GM10847 (cell line): ENCODE results near the gene ERVH48-1.

Experiments used
- POLR2A ChIP-seq: IDR thresholded peaks from 2 replicates; pipeline ENCODE4 v1.6.1; 2011; ENCODE audit not compliant: insufficient read length; ENCODE audit errors: extremely low read depth

ERVH48-1 gene

DNA sequence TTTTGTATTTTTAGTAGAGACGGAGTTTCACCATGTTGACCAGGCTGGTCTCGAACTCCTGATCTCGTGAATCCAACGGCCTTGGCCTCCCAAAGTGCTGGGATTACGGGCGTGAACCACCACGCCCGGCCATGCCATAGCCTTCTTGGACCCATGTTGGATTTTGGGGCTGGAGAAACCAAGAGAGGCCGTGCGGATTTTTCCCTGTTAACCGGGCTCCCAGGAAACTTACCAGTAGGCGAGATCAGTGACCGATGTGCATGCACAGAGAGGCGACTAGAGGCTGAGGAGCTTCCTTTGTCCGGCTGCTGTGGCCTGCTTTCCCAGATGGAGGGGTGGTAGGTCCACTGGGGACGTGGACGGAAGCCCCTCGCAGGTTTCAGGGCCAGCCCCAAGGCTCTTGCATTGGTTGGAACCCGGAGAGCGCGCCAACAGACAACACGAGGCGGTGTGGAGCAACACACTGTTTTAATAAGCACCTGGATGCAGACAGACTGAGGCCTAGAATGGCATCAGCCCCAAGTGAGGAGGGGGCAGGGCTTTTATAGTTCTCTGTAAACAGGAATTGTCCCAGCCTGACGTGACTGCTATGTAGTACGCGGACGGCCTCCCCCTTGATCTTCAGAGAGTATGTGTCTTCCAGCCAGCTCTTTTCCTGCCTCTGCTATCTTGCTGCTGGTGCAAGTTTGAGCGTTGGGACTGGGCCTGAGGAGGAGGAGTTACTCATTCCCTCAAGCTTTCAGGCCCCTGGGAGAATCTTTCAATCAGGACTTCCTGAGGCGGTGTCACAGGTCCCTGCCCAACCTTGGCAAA is at the start of gene ERVH48-1:
ERVH48-1 (minus strand) TSS at position 517 of the 813 bp plus-strand sequence. CDS start 6,624 bp downstream, outside the sequence.
- no peak for TF ChIP-seq POLR2A

DNA sequence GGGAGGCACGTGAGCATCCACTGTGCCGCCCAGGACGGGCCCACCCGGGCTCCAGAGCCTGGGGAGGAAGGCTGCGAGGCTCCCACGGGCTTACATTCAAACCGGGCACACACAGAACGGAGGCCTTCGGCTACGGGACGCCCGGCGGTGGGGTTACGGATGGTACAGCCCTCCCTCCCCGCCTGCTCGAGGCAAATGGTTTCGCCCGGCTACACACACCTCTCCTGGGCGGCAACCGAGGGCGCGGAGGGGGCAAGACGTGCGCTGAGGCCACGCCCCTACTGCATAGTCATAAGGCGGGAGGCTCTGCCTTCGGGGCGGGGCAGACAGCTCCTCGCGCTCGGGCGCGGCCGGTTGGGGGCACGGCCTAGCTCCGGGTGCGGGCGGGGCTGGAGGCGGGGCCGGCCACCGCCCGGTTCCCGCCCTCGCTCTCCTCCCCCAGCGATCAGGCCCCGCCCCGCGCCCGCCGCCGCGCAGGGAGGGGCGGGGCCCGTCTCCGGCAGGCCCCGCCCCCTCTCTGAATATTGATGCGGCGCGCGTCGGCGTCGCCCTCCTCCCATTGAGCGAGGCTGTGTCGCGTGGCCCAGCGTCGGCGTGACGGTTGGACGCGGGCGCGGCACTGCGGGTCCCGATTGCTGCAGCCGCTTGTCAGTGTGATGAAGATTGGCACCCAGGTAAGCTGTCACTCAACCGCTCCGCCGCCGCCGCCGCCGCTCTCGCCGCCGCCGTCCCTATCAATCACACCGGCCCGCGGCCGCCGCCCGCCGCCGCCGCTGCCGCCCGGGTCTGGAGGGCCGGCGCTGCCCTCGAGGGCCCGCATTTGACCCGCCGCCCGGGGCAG is 48.8 kb upstream of the ERVH48-1 start, which contains the start of gene PKNOX1:
PKNOX1 (plus strand) TSS at position 572 of the 841 bp plus-strand sequence. CDS start 29,820 bp downstream, outside the sequence.
- peak; percentile 59 for TF ChIP-seq POLR2A

DNA sequence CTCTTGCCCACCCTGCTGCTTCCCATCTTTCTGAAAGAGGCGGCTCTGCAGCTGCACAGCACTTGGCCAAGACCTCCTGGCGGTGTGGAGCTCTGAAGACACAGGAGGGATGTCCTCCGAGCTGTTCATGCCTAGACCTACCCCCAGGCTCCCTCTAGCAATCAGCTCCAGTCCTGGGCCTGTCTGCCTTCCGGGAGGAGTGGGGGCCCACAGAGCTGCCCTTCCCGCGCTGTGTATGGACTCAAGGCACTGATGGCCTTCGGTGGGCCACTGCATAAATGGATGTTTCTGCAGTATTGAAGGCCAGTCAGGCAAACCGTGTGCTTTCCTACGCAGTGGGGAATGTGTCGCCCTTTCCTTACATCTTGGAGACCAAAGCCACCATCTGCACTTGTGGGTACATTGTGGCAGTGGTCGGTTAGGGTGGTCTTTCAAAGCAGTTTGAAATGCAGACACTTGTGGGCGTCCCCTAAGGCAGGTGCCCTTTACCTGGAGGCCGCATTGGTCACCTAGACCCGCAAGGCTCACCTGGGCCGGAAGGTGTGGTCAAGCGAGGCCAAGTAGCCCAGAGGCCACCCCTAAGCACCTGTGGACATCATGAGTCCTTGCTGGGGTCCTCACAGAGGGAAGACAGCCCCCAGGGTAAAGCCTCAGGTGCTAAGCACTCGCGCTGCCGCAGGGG is 48.0 kb upstream of the ERVH48-1 start:
- TF ChIP-seq POLR2A: no peak

DNA sequence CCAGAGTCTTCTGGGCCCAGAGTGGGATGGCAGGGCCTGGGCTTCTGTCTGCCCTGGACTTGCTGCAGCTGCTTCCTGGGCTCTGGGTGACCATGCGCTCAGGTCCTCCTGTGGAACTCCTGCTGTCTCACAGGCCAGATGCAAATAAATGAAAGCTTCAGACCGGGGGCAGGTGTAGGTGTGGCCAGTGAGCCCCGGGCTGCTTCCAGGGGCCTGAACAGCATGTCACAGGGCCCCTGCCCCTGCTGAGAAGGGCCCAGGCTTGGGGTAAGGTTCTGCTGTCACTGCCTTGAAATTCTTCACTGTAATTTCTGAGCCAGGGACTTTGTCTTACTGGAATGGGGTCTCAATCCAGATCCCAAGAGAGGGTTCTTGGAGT is 46.5 kb upstream of the ERVH48-1 start:
- no peak for TF ChIP-seq POLR2A

DNA sequence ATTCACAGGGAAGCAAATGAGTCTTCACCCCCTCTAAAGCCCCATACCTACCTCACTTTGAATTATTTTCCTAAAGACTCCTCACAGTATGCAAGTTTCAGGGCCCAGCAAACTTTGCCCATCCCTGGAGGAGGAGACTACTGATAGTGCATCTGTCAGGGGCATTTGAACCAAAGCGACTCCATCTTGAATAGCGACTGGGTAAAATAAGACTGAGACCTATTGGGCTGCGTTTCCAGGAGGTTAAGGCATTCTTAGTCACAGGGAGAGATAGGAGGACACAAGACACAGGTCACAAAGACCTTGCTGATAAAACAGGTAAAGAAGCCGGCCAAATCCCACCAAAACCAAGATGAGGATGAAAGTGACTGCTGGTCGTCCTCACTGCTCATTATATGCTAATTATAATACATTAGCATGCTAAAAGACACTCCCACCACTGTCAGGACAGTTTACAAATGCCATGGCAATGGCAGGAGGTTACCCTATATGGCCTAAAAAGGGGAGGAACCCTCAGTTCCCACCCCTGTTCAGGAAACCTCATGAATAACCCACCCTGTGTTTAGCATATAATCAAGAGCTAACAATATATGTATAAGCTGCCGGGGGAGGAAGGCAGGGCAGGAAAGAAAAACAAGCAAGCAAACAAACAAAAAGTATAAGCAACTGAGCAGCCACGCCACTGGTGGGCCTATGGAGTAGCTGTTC is 45.7 kb upstream of the ERVH48-1 start:
- TF ChIP-seq POLR2A: no peak

DNA sequence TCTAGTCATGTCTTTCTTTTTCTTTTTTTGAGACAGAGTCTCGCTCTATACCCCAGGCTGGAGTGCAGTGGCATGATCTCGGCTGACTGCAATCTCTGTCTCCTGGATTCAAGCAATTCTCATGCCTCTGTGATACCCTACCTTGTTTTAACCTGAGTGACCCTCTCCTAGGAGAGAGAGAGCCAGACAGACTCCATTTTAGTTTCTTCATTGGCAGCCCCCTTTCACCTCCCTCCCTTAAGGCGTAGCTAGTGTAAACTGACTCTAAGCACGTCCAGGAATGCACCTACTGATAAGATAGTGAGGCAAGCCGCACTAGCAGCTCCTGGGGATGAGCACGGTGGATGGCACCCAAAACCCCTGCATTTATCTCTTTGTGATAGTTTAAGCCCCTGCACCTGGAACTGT is 43.8 kb upstream of the ERVH48-1 start:
- TF ChIP-seq POLR2A: no peak

DNA sequence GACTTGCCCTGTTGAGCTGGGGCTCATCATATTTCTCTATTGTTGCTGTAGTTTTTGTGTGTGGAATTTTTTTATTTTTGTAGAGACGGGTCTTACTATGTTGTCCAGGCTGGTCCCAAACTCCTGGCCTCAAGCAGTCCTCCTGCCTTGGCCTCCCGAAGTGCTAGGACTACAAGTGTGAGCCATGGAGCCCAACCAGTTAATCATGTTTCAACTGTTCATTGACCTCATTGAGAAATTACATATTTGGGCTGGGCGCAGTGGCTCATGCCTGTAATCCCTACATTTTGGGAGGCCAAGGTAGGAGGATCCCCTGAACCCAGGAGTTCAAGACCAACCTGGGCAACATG is 39.8 kb upstream of the ERVH48-1 start:
- no peak for TF ChIP-seq POLR2A

DNA sequence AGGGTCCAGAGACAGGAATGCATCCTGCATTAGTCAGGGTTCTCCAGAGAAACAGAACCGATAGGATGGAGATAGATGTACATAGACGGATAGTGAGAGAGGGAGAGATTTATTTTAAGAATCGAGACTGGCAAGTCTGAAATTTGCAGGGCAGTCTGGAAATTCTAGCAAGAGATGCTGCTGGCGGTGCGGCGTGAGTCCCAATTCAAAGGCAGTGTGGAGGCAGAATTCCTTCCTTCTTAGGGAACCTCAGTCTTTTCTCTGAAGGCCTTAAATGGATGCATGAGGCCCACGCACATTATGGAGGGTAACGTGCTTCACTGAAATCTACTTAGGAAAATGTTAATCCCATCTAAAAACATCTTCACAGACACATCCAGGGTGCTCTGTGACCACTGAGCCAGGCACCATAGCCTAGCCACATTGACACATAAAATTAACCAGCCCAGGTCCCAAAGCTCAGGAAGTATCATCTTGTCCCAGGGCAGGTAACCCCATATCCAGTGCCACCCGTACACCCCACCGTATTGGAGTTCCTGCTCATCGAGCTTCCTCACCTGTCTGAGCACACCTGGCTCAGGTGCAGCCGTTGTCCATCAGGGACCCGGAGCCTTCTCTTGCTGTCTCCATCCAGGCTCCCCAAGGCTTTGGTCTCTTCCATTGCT is 39.2 kb upstream of the ERVH48-1 start:
- no peak for TF ChIP-seq POLR2A

DNA sequence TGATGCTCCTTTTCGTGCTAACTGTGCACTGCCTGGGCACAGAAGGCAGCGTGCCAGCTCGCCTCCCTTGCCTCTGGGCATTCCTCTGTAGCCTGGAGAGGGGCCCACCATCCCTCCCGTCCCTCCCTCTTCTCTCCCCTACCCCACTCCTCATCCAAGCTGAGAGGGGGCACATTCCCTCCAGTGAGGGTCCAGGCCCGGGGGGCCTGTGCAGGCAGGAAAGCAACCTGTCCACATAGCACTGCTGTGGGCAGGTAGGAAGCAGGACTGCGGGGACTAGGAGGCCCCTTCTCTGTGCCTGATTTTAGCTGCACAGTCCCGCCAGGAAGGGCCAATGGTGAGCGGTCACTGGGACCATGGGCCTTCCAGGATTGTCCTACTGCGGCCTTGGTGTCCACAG is 38.7 kb upstream of the ERVH48-1 start:
- TF ChIP-seq POLR2A: no peak

DNA sequence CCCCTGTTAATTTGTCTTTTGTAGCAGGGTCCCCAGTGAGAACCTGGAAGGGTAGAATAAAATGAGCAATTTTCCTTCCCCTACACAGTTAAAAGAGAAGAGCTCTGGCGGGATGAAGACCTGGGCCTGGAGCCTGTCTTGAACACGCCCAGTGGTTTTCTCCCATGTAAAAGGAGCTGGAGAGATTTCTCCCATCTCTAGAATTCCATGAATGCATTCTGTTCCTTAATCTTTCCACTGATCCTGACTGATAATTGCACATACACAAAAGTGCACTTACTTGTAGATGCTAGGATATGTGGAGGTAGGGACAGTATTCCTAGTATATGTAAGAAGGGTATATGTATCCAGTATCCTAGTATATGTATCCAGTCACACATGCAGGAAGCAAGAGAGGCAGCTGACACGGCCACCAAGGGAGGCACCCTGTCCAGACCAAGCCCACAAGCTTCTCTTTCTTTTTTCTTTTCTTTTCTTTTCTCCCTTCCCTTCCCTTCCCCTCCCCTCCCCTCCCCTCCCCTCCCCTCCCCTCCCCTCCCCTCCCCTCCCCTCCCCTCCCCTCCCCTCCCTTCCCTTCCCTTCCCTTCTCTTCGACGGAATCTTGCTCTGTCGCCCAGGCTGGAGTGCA is 37.1 kb upstream of the ERVH48-1 start:
- TF ChIP-seq POLR2A: no peak

DNA sequence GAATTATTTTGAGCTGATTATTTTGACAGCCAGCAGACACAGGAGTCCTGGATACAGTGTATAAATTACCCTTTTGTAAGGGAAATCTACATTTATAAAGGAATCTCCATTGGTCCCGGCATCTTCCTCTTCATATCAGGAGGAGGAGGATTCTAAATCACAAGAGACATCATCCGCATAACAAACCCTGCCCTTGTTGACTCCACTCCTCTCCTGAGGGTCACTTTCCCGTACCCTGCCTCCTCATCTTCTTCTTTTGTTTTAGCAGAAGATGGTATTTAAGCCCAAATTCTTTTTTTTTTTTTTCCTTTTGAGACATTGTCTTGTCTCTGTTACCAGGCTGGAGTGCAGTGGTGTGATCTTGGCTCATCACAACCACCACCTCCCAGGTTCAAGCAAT is 34.3 kb upstream of the ERVH48-1 start:
- TF ChIP-seq POLR2A: no peak

DNA sequence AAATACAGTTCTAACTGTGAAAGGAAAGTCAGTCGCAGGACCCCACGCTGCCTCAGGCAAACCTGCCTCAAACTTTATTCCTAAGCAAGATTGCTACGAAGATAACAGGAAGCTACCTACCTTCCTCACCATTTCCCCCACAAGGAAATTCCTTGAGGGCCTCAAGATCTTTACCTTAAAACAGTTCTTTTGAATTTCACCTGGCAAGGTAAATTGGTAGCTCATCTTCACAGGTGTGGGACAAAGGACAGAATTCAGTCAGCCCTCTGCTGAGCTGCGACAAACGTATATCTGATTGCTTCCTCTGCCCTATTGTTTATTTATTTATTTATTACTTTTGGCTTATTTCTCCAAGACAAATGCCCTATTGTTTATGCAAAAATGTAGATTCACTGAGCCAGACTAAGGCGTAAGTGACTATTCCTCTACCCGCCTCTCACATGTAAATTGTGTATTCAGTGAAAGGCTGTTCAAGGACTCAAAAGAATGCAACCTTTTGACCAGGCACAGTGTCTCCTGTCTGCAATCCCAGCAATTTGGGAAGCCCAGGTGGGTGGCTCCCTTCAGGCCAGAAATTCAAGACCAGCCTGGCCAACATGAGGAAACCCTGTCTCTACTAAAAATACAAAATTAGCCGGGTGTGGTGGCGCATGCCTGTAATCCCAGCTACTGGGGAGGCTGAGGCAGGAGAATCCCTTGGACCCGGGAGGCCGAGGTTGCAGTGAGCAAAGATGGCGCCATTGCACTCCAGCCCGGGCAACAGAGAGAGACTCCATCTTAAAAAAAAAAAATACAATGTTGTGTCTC is 31.6 kb upstream of the ERVH48-1 start:
- no peak for TF ChIP-seq POLR2A

DNA sequence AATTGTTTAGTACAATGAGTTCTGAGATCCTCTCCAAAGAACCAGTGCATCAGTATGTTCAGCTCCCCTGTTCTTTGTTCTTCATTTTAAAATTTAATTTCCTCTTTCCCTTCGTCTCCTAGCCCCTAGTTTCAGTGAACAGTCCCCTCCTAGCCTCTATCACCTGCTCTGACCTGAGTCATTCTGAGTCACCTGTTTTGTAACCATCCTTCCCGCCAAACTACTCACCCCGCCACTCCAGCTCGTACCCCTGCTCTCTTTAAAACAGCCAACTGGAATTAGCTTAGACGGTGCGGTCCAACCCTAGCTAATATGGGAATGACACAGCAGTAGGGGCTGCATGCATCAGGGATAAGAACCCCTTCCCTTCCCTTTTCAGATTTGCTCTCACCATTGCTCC is 16.8 kb upstream of the ERVH48-1 start:
- TF ChIP-seq POLR2A: no peak
